ENCODE measurements around the gene SERPIND1.
"Not testable (repeated sequence)": the region's sequence is repeated elsewhere in the genome, so short reads cannot be mapped to it uniquely, and the experiment has no call there.

SERPIND1 gene, protein sequence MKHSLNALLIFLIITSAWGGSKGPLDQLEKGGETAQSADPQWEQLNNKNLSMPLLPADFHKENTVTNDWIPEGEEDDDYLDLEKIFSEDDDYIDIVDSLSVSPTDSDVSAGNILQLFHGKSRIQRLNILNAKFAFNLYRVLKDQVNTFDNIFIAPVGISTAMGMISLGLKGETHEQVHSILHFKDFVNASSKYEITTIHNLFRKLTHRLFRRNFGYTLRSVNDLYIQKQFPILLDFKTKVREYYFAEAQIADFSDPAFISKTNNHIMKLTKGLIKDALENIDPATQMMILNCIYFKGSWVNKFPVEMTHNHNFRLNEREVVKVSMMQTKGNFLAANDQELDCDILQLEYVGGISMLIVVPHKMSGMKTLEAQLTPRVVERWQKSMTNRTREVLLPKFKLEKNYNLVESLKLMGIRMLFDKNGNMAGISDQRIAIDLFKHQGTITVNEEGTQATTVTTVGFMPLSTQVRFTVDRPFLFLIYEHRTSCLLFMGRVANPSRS

DNA sequence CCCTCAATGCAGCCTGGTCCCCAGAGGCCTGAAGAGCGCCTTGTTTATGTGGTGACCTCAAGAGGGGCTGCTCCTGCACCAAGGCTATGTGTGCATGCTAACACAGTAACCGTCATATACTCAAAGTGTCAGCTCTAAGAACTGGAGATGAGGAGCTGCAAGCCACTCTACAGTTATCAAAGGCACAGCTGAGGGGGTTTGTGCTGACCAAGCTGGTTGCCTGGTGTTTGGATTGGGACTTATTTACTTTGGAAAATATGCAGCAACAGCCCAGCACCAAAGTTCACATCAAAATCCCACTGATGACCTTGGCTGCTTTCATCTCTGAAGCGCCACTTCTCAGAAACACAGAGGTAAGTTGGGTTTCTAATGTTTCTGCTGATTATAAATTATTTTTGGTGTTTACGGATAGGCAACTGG lies at the start of gene SERPIND1:
Gene SERPIND1, plus strand, starts transcription at position 321 of the 420 bp plus-strand sequence. CDS start 5,200 bp downstream, outside the sequence.
- DNase-seq (ENCODE audit: low spot score), result no peak

DNA sequence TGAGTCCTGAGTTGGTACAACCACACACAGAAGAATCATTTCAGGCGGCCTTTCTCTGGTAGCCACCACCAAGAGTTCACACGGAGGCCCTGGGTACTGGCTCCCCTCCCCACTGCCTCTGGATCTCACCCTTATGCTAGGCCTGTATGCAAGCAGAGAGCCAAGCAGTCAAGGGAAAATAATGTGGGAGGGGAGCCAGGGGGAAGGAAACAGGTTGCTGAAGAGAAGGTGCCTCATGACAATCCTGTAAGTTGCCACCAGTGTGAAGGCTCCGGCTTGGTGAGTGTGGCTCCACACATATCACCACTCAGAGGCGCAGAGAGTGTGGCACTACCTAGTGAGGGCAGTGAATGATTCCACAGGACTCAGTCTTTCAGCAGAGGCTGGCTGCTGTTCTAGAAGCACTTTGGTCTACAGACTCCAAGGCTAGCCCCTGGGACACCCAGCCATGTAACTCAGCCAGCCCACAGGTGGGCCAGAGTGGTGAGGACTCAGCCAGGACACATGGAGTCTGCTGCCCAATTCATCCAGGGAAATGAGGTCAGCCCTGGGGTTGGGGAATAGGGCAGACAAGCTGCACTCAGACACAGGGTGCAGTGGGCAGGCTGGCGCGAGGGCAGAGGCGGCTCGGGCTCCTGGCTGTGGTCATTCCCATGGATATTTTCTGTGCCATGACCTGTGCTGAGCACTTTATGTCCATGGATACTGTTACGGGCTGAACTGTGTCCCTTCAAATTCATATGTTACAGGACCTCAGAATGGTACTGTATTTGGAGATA lies 49.0 kb upstream of the SERPIND1 start:
- DNase-seq (ENCODE audit: low spot score), result no peak

DNA sequence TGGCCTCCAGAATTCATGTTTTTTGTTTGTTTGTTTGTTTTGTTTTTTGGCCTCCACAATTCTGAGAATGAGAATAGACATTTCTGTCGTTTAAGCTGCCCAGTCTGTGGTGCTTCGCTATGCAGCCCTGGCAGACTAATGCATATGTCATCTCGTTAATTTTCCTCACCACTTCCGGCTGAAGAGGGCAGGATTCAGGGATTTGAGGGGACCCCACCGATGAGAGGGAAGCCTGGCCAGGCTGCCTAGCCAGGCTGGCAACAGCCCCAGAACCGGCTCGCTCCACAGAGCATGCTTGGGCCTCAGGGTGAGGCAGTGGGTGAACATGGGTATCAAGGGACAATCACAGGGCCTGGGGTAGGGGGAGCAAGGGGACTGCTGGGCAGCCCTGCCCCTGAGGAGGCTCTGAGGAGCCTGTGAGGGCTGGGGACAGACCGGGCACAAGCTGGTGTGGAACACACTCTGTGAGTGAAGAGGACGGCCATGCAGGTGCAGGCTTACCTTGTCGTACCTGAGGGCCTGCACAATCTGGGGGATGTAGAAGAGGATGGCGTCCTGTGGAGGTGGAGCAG lies 47.8 kb upstream of the SERPIND1 start:
- no peak for DNase-seq (ENCODE audit: low spot score)

DNA sequence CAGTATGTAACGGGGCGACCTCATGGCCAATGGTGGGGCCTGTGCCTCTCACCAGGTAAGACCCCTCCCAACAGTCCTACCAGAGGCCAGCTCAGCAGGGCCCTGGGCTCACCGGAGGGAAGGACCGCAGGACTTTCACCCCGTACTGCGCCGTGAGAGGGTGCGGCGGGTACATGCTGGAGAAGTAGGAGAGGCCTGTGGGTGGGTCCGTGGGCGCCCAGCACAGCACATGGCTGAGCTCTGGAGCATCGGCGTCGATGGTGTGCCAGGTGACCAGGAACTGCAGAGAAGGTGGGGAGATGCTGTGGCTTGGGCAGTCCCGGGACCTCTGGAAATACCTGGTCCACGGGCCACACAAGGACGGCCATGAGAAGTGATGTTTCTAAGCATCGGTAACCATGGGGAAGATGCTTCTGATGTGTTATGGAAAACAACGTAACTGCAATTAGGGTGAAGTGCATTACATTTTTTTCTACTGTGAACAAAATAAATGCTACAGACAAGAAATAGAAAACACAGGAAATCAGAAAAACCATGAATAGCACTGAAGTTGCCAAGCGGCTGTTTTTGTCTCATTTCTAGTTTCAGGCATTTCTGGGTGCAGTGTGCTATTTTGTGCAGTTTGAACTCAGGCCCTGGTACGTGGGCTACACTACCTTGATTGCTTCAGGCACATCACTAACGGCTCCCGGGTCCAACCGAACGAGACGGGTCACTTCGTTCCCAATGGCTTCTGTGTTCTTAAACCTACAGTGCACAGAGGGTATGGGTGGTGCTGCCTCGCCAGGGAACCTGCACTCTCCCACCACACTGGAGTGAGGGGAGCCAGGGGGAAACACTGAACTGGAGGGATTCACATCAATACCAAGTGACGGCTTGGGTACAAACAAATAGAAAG lies 46.5 kb upstream of the SERPIND1 start:
- no peak for DNase-seq (ENCODE audit: low spot score)

DNA sequence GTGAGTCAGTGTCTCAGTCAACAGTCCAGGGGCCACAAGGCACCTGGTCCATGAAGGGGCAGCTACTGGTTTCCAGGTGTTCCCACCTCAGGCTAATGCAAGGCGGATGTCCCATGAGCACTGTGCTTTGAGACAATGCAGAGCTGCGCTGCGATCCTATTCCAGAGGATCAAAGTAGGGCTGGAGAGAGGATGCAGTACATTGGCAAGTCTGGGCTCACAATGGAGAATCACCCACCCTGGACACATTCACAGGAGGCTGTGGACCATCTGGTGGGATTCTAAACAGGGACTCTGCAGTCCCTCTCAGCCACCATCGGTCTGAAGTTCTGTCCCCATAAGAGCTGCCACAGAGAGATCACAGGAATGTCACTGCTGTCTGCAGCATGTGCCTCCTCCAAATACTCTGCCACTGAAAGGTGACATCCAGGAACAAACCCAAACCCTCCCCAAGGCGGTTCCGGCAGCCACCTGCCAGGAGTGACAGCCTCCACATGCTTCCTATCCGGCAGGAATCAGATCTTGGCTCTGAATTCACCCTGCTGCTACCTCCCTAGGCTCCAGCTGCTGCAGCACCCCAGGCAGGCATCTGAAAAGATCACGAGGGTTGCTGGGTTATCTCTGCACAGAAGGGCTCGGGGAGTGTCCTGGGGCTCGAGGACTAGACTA lies 45.3 kb upstream of the SERPIND1 start:
- no peak for DNase-seq (ENCODE audit: low spot score)

DNA sequence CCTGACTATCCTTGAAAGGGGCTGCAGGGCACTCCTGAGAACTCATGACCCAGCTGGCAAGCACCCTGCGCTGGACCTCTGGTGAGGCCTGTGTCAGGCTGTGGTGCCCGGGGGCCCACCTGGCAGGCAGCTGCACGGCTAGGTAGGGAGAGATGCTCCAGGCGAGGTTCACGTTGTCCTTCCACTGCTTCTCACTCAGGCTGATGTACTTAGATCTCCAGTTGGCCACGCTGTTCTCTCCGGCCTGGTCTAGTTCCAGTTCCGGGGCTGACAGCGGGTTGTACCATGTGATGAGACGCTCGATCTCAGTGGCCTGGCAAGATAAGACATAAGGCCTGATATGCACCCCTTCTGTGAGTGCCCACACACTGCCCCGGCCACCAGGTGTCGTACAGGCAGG lies 44.7 kb upstream of the SERPIND1 start:
- DNase-seq (ENCODE audit: low spot score), result no peak

DNA sequence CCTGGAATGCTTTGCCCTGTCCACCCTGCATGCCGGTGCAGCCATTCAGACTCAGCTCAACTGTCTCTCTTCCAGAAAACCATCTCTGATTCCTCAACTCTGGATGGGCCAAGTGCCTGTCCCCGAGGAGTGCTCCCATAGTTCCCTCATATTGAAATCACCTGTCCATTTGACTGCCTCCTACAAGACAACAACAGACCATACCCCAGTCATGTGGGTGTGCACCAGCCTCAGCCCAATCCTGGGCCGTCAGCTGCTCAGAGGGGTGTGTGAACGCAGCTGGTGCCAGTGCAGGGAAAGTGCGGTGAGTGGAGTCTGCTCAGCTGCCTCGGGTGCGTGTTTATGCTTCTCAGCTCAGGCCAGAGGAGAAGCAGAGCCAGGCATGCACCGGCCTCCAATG lies 41.5 kb upstream of the SERPIND1 start:
- not testable (repeated sequence) for DNase-seq (ENCODE audit: low spot score)

DNA sequence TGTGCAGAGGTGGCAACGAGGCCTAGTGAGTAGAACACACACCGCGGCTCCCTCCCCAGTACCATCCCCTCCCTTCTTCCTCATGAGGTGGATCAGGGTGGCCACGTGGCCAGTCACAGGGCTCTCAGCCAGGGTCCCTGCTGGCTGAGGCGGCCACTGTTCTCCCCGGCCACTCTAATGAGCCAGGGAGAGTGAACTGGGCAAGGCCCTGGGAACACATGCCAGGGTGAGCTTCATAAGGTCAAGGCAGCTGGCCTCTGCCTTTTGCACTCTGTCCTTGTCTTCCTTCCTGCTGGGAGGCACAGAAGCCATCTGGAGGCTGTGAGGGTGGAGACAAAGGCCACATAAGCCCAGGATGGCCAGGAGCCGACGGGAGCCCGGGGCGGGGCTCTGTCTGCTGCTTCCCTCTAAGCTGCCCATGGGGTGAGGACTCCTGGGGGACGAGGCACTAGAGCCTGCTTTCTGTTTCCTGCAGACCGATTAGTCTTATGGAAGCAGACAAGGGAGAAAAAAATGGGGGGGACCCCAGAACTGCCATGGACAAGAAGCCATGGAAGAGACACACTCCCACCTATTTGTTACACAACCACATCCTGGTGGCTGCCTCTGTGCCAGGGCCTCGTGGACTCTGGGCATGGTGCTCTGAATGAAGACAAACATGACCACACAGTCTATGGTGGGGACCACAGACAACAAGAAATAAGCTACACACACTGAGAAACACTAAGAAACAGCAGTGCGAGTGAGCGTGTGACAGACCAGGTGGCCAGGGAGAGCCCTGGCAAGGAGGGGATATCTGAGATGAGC lies 38.4 kb upstream of the SERPIND1 start:
- DNase-seq (ENCODE audit: low spot score), result not testable (repeated sequence)

DNA sequence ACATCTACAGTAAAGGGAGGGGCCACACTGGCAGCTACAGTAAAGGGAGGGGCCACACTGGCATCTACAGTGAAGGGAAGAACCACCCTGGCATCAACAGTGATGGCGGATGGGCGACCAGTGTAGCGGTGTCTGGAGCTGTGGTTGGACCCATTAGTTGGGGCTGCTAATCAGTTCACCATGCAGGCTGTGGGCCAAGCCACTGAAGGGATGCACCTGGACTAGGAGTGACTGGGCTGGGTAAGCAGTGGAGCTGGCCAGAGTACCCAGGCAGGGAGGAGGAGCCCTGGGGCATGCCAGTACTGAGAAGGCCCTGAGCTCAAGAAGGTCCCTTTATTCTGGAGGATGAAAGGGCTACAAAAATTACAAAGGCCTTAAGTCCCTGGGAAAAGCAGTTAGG lies 37.0 kb upstream of the SERPIND1 start:
- DNase-seq (ENCODE audit: low spot score), result not testable (repeated sequence)

DNA sequence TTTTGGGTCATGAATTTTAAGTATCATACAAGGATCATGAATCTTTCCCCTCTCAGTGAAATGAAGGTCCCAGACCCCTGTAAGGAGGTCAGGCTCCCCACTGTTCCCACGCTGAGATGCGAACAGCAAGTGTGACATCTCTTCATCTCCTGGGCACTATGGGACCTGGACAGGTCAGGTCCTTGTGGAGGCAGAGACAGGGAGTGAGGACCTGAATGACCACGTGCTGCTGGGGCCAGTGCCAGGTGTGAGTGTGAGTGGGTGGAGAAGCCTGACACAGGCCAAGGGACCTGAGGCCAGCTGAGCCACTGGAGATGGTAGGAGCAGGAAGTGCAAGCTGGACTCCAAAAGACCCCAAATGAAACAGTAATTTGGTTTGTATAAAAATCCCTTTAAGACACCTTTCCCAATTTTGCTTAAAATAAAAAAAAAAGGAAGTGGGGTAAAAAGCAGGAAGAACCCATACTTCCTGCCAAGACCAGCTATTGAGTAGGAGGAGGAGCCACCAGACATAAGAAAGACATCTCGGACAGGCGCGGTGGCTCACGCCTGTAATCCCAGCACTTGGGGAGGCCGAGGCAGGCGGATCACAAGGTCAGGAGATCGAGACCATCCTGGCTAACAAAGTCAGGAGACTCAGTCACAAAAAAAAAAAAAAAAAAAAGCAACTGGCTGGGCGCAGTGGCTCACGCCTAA lies 35.4 kb upstream of the SERPIND1 start:
- DNase-seq (ENCODE audit: low spot score), result no peak

DNA sequence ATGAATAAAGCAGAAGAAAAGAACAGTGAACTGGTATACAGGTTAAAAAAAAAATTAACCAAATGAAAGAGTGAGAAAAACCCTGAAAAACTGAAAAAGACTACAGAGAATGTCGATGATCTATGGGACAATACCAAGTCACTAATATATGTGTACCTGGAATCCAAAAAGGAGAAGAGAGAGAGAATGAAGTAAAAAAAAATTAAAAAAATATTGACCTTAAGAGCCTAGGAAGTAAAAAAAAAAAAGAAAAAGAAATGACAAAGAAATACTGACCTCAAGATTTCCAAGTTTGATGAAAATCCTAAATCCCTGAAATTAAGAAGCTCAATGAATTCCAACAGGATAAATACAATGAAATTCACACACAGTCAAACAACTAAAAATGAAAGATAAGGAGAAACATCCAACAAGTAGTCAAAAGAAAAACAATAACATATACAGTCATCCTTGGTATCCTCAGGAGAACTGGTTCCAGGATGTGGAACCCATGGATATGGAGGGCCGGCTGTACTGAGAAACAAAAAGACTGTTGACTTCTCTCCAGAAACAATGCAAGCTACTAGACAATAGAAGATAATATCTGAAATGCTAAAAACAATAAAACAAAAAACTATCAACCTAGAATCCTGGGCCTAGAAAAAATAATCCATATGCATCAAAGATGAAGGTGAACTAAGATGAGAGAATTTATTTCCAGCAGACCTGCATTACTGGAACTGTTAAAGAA lies 33.5 kb upstream of the SERPIND1 start:
- DNase-seq (ENCODE audit: low spot score), result no peak

DNA sequence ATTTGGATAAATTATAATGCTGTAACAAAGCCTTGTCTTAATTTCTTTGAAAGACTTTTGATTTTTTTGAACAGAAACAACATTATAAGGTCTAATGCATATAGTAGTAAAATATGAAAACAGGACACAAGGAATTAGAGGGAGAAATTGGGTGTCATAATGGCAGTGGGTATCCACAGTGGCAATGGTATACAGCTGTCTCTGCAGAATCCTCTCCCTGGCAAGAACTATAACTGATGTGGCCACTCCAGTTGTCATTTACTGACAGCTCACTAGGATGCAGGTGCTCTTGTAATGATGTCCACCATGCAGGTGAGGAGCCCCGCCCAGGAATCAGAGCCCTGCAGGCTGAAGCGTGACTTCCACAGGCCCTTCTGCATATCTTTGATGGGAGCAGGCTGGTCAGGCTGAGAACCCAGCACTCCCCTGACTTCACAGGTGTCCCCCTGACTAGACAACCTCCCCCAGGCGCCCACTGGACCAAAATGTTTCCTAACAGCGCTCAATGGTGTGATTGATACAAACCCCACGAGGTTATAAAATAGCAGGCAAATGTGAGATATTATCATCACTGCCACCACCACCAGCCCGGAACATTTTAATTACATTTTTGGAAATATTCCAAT lies 32.8 kb upstream of the SERPIND1 start:
- no peak for DNase-seq (ENCODE audit: low spot score)

DNA sequence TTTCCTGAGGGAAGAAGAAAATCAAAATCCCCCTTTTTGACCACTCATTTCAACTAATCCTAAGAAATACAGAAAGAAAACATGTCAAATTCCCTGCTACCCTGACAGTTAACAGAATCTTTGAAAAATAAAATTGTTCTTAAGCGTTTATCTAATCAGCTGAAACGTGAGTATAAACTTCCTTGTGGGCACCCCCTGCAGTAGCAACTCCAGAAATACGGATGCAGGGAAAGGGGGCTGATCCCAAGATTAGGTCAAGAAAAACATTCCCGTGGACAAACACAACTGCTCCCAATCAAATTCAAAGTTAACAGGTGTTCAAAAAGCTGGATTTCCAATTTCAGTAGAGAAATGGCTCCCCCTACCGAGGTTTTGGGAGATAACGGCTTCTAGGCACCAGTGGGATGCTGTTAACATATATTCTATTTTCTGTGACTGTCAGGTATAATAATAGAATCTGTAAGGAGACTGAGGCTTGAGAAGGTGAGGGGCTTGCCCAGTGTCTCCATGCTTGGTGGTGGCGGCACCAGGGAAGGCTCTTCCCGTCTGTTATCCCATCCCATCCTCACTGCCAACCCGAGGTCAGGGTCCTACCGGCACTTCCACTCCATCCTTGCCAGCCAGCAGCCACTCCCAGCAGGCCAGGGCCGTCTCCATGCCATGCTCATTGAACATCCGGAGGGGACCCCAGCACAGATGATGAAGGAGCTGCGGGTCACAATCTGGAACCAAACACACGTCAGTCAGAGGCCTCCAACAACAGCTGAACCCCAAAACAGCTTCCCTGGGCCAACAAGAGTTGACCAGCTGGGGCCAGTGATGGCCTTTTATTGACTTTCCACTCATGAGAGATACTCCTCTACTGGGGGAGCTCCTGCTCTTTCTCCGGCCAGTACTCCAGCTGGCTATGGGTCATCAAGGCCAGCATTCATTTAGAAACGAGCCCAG lies 32.0 kb upstream of the SERPIND1 start:
- peak; percentile 40 for DNase-seq (ENCODE audit: low spot score)

DNA sequence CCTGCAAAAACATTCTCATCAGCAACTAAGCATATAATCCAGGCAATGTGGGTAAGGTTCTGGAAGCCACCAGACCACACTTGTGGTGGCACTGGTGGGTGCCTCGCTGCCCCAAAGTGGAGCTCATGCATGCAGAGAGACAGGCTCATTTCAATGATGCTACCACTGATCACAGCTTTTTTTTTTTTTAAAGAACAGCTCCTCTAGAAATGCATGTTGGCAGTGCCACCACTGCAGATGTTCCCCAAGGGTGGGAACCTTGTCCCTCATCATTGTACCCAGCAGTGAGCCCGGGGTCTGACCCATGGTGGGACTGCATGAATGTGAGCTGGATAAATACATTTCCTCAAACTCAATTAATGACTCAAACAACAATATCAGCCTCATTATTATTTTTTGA lies 31.1 kb upstream of the SERPIND1 start:
- DNase-seq (ENCODE audit: low spot score), result no peak

DNA sequence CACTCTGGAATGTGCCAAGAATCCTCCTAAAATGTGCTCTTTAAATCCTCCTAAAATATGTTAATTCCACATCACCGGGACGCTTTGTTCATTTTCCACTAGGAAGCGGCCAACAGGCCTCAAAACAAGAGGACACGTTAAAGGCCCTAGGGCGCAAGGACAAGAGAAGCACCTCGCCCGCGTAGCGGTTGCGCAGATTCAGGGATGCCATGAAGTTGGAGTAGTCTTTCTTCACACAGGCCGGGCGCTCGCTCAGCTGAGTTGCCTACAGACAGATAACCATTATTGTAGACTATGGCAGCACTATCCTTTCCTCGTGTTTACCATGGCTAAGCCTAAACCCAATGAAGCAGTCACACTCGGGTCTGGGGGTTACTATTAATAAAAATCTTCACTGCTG lies 29.5 kb upstream of the SERPIND1 start:
- DNase-seq (ENCODE audit: low spot score), result no peak

DNA sequence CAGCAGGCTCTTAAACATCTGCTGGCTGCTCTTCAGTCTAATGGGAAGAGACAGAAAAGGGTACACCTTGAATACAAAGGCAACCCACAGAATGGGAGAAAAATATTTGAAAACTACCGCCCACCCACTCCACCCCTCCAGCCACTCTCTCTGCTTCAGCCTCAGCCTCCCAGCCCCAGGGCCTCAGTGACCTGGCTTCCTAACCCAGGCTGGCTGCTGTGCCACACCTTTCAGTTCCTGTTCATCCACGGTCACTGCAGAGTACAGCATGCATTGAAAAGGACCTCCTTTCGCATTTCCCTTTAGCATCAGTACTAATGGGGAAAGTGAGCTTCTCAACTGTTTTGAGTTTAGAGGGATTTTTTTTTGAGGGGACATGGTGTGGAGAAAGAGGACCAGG lies 28.8 kb upstream of the SERPIND1 start:
- no peak for DNase-seq (ENCODE audit: low spot score)
